ENCODE data around the gene PLA2G6.
A peak's percentile ranks its signal among the peaks of the same experiment; 100 is the strongest.

PLA2G6 gene

DNA sequence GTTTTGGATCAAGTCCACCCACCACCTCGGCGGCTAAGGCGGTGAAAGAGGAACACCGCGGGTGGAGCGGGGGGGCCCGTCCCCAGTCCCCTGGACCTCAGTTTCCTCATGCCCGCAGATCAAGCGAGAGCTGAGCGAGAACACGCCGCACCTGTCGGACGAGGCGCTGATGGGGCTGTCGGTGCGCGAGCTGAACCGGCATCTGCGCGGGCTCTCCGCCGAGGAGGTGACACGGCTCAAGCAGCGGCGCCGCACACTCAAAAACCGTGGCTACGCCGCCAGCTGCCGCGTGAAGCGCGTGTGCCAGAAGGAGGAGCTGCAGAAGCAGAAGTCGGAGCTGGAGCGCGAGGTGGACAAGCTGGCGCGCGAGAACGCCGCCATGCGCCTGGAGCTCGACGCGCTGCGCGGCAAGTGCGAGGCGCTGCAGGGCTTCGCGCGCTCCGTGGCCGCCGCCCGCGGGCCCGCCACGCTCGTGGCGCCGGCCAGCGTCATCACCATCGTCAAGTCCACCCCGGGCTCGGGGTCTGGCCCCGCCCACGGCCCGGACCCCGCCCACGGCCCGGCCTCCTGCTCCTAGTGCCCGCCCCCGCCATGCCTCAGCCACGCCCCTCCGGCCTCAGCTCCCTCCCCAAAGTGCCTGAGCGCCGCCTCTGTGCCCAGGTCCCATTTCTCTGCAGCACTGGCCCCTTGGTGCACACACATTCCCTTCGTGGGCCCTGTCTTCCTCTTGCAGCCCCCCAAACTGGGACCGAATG, 32.8 kb upstream of the PLA2G6 start:
- peak in 1 of 4 experiments; percentile 47 for DNase-seq (ENCODE audit: low read depth in 4 of 4, low spot score in 1 of 4)

DNA sequence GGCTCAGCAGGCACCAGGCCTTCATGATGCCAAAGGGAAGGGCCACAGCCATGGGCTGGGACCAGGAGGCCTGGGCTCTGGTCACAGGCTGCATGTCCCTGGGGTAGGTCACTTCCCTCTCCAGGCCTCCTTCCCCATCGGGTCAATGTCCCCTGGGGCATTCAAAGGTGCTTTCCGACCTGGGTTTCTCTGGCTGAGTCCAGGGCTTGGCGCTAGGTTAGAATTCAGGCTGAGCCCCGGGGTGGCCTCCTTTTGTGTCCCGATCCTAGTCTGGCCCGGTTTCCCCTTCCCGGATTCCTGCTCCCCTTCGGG, 32.3 kb upstream of the PLA2G6 start:
- no peak for DNase-seq (ENCODE audit: low read depth in 4 of 4, low spot score in 1 of 4)

DNA sequence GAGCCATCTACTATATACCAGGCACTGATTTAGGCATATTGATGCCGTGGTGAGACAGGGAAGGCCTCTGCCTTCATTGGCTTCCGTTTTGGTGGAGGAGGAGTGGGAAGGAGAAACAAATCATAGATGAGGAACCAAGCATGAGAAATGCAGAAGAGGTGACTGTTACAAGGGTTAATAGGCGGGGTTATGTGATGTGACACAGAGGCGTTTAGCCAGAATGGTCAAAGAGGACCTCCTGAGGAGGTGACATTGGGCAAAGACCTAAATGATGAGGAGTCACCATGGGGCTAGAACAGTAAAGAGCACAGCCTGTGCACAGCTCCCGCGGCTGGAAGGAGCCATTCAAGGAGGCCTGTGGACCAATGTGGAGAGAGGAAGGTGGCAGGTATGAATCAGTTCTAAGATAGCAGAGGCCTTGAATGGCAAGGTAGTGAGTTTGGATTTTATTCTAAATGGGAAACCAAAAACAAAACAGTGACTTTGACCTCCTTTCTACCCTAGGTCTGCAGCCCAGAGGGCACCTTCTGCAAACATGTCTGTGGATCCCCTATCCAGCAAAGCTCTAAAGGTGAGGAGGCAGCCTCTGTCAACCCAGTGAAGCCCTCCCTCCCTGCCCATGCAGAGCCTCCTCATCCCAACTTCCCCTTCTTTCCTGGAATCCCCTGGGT, 31.8 kb upstream of the PLA2G6 start:
- DNase-seq (ENCODE audit: low read depth in 4 of 4, low spot score in 1 of 4): no peak

DNA sequence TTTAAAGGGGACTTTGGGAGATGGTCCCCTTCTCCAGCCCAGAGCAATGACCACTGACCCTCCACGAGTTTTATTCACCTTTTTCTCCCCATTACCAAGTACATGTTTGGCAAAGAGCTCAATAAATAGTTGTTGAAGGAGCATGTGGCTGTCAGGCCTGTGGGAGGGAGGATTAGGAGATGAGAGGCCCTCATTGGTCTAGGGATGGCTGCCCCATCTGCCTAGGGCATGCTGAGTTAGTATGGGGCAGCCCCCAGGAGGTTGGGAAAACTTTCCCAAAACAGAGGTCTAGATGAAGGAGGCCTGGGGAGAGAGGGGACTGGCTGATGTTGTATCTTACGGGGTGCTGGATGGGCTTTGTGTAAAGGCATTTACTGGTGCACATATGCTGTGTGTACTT, 30.8 kb upstream of the PLA2G6 start:
- DNase-seq (ENCODE audit: low read depth in 4 of 4, low spot score in 1 of 4): no peak

DNA sequence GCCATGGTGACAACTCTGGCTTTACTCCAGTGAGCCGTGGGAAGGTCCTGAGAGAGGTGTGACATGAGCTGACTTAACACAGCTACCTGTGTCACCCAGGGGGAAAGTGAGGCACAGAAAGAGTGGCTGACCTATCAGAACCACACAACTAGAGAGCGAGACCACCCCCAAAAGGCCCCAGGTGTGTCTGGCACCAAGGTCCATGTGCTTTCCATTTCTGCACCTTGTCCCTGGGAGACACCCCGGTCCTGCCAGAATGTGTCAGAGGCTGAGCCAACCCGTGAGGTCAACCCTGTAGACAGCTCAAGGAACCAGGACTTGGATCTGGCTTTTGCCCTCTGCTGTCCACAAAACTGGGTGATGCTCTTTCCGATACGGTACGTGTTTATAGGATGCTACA, 29.9 kb upstream of the PLA2G6 start:
- no peak for DNase-seq (ENCODE audit: low read depth in 4 of 4, low spot score in 1 of 4)

DNA sequence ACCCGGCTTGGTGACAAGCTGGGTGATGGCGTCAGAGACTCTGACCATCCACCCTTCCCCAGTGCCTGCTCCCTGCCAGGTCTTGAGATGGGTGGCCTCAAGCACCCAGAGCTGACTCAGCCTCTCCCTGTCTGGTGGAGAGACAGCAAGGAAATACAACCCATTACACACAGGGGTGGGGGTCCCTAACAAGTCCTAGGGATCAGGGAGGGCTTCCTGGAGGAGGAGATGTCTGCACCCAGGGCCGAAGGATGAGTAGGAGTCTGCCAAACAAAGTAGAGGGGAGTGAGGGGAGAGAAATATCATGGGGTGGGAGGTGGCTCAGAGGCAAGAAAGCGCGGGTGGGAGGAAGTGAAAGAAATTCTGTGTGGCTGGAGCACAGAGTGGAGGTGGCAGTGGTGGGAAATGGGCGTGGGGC, 26.9 kb upstream of the PLA2G6 start:
- no peak for DNase-seq (ENCODE audit: low read depth in 4 of 4, low spot score in 1 of 4)

DNA sequence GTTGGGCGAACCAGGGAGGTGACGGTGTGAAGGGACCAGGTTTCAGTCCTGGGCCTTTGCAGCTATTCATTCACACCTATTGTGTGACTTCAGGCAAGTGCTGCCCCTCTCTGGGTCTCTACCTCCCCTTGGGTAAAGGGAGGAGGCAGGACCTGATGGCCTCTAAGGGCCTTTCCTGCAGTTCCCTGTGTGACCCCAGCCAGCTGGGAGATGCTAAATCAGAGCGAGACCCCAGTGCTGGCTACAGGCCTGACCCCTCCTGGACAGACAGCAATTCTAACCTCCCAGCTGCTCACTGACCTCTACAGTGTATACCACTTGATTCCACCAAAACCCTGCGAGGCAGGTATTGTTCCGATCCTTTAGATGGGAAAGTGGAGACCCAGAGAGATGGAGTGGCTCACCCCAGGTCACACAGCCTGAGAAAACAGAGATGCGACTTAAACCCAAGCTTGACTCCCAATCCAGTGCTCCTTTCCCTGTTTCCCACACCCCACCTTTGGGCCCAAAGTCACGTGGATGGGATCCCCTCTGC, 26.3 kb upstream of the PLA2G6 start:
- DNase-seq (ENCODE audit: low read depth in 4 of 4, low spot score in 1 of 4): no peak

DNA sequence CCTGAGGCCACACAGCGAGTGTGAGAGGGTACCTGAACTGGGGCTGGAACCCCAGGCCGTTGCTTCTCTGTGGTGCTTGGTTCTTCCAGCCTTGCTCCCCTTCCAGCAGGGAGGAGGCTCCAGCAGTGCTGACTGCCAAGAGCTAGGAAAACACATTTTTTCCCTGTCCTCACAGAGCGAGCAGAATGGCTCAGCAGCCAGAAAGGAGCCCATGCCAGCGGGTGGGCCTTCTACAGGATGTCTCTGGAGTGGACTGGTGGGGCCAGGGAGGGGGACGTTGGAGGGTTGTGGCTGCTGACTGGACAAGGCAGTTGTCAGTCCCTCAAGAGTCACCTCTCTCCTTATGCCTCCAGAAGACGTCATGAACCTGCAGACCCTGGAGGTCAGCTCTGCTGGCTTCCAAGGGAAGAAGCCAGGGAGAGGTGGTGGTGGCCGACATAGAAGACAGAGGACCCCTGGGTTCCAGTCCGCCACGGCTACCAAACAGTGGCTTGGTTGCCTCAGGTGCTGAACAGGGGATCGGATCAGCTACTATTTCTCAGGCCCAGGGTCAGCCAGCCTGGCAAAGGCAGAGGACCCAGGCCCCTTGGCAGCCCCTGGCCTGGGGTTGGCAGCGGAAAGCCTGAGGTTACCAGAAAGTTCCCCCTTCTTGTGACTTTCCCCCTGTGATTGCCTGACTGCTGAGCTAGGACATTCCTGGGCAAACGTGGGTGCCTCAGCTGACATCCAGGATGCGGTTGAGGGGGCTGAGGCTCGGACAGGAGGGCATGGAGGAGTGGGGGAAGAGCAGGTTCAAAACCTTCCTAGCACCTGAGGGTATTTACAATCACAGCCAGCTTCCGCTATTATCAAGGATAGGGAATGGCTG, 23.9 kb upstream of the PLA2G6 start:
- no peak for DNase-seq (ENCODE audit: low read depth in 4 of 4, low spot score in 1 of 4)

DNA sequence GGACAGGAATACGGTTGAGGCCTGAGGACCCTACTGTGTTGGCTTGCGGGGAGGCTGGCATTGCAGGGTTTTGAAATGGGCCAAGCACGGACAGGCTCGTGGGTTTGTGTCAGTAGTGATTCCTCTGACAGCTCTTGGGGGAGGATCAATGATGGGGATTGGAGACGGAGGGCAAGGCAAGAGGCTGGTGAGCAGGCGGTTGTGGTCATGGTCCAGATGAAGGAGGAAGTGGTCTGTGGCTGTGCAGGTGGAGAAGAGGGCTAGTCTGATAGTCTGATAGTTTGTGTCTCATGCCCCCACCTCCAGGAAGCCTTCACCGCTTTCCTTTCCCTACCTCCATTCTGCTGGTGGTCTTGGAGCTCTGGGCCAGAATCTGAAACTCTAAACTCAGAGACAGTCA, 23.2 kb upstream of the PLA2G6 start:
- DNase-seq (ENCODE audit: low read depth in 4 of 4, low spot score in 1 of 4): no peak

DNA sequence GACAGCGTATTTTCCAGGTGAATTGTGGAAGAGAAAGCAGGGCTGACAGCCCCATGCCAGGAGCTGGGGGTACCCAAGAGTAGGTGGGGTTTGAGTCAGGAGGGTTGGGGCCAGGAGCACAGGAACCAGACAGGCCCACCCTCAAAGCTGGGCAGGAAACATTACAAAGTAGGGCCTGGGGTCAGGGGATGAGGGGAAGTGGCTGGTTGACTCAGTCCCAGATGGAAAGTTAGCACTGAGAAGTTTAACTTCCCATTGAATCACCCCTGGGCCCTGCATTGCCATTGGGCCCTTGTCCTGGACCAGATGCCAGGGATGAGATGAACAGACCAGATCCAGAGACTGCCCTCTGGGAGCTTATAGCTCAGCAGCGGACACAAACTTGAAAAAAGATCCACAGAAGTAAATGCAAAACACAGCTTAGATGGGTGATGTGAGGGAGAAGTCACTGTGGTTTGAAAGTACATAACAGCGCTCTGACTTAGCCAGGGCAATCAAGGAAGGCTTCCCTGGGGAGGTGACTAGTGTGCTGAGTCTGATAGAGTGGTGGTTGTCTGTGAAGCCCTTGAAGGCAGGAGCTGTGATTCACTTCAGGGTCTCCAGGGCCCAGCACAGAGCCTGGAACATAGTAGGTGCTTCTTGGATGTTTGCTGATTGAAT, 22.4 kb upstream of the PLA2G6 start:
- DNase-seq (ENCODE audit: low read depth in 4 of 4, low spot score in 1 of 4): no peak

DNA sequence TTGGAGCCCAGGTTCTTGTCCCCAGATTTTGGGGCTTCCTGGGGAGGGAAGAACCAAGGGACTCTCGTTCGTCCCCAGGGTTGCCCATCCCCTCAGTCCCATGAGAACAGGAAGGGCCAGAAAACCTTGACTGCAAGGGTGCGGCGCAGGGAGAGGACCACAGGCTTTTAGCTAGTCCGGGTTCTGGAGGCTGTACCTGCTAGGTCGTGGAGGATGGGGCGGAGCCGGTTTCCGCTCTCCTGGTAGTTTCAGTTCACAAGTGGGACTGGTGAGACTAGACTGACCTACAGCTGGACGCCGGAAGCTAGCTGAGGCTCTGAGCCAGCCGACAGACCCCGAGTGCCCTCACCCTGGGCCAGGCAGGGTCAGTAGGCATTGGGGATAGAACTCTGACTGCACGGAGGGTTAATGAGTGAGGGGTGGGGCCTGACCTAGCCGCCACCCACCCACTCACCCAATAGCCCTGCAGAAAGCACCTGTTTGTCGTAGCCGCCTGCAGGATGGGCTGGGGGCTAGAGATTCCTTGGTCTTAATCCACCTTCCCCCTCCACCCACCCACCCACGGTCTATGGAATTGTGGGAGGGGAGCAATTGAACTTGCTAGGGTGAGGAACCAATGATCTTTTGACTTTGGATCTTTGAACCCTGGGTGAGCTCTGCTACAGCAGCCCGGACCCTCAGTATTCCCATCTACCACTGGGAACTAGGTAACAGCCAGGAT, 21.6 kb upstream of the PLA2G6 start:
- no peak for DNase-seq (ENCODE audit: low read depth in 4 of 4, low spot score in 1 of 4)

DNA sequence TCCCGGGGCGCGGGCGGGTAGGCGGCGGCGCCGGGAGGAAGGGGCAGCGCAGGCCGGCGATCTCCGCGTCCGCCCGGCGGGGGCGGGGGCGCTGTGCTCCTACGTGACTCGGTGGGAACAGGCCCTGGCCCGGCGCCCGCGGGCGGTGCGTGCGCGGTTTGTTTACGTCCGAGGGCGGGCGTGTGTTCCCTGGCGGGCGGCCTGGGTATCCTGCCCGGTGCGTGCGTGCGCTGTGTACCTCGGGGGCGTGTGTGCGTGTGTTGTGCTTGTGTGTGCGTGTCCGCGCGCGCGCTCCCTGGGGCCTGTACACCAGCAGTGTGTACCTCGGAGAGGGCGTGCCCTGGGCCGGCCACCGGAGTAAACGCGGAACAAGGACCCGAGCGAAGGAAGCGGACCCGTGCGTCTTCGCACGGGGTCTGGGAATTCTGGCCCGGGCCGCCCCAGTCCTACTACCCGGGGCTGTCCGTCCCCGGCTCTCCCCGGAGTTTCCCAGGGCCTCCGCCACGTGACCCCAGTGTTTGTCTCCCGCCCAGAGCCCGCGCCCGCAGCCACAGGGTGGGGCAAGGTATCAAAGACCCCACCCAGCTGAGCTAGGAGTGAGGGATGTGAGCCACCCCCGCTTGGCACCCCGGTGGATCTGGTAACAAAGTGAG, 20.9 kb upstream of the PLA2G6 start:
- DNase-seq (ENCODE audit: low read depth in 4 of 4, low spot score in 1 of 4): peak in 1 of 4 experiments; percentile 45

DNA sequence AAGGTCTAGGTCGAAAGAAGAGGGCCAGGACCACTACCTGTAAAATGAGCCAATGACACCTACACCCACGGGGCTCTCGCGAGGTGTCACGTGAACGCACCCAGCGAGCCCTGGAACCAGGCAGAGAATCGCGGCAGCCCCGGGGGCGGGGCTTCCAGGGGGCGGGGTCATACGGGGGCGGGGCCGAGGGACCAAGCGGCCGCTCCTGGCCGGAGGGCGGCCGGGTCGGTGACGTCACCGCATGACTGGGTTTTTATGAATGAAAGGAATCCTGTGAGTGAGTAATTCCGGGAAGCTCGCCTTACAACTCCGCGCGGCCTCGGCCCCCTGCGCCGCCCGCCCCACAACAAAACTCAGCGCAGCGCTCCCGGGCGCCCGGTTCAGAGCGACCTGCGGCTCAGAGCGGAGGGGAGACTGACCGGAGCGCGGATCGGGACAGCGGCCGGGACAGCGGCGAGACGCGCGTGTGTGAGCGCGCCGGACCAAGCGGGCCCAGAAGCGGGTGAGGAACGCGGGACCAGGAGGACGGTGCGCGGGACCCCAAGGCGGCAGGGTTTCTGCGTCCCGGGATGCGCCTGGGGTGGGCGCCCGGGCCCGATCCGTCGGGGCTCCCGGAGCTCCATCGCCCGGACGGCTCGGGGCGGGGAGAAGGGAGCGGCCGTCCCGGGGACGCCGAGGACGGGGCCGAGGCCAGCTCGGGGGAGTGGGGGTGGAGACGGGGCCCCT, 20.2 kb upstream of the PLA2G6 start, which contains the start of gene MAFF:
MAFF (plus strand) TSS at position 284 of the 726 bp plus-strand sequence. CDS start 11,860 bp downstream, outside the sequence.
- peak; percentile 49 to 93 (median 74) for DNase-seq (ENCODE audit: low read depth in 4 of 4, low spot score in 1 of 4)

DNA sequence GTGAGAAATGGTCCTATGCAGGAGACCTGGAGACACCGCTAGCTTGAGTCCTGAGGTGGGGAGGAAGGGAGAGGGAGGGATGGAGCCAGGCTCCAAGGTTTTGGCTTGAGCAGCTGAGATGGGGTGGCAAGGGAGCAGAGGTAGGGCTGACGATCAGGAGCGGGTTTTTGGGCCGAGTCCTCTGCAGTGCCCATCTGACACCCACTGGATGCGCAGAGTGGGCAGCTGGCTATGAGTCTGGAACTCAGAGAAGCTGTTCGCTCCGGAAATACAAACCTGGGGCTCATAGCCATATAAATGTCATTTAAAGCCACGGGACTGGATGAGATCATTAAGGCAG, 19.7 kb upstream of the PLA2G6 start:
- DNase-seq (ENCODE audit: low read depth in 4 of 4, low spot score in 1 of 4): no peak

DNA sequence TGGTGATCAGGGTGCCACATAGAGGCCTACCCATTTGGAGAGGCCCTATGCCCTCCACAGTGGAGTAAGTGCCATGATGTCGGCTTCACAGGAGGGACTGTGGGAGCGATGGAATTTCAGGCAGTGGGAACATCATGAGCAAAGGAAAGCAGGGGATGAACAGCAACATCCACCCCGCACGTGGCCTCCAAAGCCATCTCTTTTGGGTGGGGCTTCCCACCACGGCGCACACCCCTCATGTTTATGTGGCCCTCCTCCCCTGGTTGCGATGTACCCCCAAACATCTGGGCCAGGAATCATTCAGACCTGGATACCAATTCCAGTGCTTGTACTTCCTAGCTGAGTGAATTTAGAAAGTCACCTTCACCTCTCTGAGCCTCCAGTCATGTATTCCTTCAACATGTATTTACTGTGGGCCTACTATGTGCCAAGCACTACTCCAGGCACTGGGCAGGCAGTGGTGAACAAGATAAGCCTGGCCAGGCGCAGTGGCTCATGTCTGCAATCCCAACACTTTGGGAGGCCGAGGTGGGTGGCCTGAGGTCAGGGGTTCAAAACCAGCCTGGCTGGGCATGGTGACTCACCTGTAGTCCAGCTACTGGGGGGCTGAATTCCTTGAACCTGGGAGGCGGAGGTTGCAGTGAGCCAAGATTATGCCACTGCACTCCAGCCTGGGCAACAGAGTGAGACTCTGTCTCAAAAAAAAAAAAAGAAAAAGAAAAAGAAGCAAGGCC, 18.4 kb upstream of the PLA2G6 start:
- no peak for DNase-seq (ENCODE audit: low read depth in 4 of 4, low spot score in 1 of 4)

DNA sequence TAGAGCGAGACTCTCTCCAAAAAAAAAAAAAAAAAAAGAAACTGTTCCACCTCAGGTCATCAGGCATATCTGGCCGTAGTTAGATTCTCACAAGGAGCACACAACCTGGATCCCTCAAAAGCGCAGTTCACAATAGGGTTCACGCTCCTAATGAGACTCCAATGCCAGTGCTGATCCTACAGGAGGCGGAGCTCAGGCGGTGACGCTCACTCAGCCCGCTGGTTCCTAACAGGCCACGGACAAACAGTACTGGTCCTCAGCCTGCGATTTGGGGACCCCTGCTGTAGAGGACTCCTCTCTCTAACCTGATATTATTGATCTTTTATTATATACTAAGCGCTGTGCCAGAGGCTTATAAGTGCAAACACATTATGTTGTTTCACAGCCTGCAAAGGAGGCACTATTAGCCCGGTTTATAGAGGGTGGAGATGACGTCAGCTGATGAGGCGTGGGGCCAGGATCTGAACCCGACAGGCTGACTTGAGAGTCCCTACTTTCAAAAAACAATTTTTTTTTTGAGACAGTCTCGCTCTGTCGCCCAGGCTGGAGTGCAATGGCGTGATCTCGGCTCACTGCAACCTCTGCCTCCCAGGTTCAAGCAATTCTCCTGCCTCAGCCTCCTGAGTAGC, 15.3 kb upstream of the PLA2G6 start:
- no peak for DNase-seq (ENCODE audit: low read depth in 4 of 4, low spot score in 1 of 4)

DNA sequence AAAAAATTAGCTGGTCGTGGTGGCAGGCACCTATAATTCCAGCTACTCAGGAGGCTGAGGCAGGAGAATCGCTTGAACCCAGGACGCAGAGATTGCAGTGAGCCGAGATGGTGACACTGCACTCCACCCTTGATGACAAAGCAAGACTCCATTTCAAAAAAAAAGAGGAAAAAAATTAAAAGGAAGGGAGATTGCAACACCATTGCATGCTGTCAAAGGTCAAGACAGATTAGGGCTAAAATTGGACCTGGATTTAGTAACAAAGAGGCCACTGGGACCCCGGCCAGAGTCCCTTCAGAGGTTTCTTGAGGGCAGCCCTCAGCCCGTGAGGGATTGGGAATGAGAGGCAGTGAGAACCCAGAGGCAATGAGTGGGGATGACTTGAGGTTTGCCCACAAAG, 11.9 kb upstream of the PLA2G6 start:
- no peak for DNase-seq (ENCODE audit: low read depth in 4 of 4, low spot score in 1 of 4)

DNA sequence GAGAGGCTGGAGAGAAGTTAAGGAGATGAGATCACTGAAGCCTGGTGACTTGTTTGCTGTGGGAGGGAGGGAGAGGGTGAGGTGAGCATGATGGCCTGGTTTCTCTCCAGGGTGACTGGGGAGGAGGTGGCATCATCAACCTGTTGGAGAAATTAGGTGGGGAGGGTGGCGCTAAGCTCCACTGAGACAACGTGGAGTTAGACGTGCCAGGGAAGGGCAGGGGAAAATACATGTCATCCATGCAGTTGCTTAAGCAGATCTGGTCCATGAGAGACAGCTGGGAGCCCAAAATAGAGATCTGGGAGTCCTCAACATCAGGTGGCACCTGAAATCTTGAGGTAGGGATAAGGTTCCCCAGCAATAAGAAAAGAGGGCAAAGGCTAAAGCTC, 10.8 kb upstream of the PLA2G6 start:
- no peak for DNase-seq (ENCODE audit: low read depth in 4 of 4, low spot score in 1 of 4)
